Suprapubic skin (tissue), 4 donors: ENCODE data around the gene ELL. TPM values are rescaled to one million over a fixed set of nuclear protein-coding genes. Genes with fewer than 3 reads are reported as not detected.
A peak's percentile ranks its signal among the peaks of the same experiment; 100 is the strongest.

ENCODE experiments used
- DNase-seq, 2 donors: peaks; one replicate each; pipeline ENCODE4 v3.0.0-alpha.2; 2019; ENCODE audit warnings: low spot score in 2 of 2
- H3K27ac ChIP-seq: fragments of 200-600 bp; sonication (generic); one replicate; pipeline ENCODE4 v1.5.1; 2019
- H3K27me3 ChIP-seq: fragments of 200-600 bp; sonication (generic); one replicate; pipeline ENCODE4 v1.5.1; 2019
- H3K36me3 ChIP-seq: fragments of 200-600 bp; sonication (generic); one replicate; pipeline ENCODE4 v1.5.1; 2019
- H3K4me1 ChIP-seq: fragments of 200-600 bp; sonication (generic); one replicate; pipeline ENCODE4 v1.5.1; 2019
- H3K4me3 ChIP-seq: fragments of 200-600 bp; sonication (generic); one replicate; pipeline ENCODE4 v1.5.1; 2019; ENCODE audit warnings: mild to moderate bottlenecking
- H3K9me3 ChIP-seq: fragments of 200-600 bp; sonication (generic); one replicate; pipeline ENCODE4 v1.5.1; 2019
- EP300 ChIP-seq: sonication (generic); formaldehyde crosslinking; IDR thresholded peaks from one replicate; pipeline ENCODE4 v1.6.1; 2017; ENCODE audit warnings: antibody characterized with exemption
- POLR2A ChIP-seq, 2 donors: fragments of 450-650 bp; IDR thresholded peaks; one replicate each; pipeline ENCODE4 v1.6.1; 2017; ENCODE audit warnings: antibody characterized with exemption in 2 of 2, mild to moderate bottlenecking in 2 of 2, moderate library complexity in 2 of 2
- POLR2AphosphoS5 ChIP-seq, 3 donors: sonication (generic); formaldehyde crosslinking; IDR thresholded peaks; one replicate each; pipeline ENCODE4 v1.6.1; 2017; ENCODE audit warnings: antibody characterized with exemption in 3 of 3
- WGBS: methylation state at CpG from one replicate; pipeline ENCODE4 v1.1.5; 2018; 5-methylcytosine and 5-hydroxymethylcytosine counted together
- total RNA-seq, 4 donors: library from RNA; depleted of rRNA; stranded (reverse); fragments of >200 nt; gene quantifications; one replicate each; pipeline ENCODE4 v1.1.0, GENCODE V29; 2016
- TF ChIP-seq, protein P1 (sequence below), 2 donors: fragments of 200-600 bp in 1 of 2; fragments of 450-650 bp in 1 of 2; sonication (generic) in 1 of 2; IDR thresholded peaks; one replicate each; pipeline ENCODE4 v1.5.1; 2016 to 2019; ENCODE audit warnings: antibody characterized with exemption in 2 of 2, mild to moderate bottlenecking in 1 of 2, moderate library complexity in 1 of 2

Gene ELL
- total RNA-seq, 4 donors from 2014 or later = 27.0 to 59.5 (median 36.9) TPM

DNA sequence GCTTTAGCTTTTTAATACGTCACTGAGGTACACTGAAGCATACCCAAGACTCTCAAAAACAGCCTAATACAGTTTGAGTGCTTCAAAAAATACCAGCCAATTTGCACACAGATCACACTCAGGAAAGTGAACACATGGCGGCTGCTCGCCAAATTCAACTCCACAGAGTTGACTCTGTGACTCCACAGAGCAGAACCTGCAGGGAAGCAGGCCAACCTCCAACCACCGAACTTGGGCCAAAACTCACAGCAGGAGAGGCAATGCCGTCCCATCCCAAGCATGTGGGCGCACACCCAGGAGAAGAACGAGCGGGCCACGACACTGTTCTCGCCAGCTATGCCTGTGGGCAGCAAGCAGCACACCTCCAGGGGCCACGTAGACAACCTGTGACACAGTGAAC, 21.1 kb downstream of the ELL start:
- H3K27ac ChIP-seq = peak overlapping the region; percentile 33
- peaks cover 92% of the 10 kb centered on the region for H3K4me1 ChIP-seq

DNA sequence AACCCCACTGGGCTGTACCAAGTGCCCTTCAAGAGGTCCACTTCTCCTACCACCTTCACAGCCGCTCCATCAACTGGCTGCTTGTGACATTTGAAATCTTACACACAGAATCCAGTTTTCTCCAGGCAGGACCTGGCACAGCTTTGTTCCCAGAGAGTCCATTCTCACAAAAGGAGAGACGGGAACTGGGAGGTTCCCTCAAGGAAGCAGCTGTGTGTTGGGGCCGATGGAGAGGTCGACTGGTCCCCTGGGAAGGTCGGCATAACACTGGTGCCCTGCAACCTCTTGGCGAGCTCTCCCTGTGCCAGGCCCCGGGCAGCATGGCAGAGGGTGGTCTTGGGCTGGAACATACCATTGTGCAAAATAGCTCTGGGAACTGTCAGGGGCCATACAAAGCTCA, 21.5 kb downstream of the ELL start:
- DNase-seq = no peak

More for the DNA sequence above, 21.1 kb downstream of the ELL start:
- H3K4me3 ChIP-seq = no peak overlapping the region
- no peaks in the 10 kb centered on the region for H3K27me3 ChIP-seq
- no peak for DNase-seq
- TF ChIP-seq, protein P1, sequence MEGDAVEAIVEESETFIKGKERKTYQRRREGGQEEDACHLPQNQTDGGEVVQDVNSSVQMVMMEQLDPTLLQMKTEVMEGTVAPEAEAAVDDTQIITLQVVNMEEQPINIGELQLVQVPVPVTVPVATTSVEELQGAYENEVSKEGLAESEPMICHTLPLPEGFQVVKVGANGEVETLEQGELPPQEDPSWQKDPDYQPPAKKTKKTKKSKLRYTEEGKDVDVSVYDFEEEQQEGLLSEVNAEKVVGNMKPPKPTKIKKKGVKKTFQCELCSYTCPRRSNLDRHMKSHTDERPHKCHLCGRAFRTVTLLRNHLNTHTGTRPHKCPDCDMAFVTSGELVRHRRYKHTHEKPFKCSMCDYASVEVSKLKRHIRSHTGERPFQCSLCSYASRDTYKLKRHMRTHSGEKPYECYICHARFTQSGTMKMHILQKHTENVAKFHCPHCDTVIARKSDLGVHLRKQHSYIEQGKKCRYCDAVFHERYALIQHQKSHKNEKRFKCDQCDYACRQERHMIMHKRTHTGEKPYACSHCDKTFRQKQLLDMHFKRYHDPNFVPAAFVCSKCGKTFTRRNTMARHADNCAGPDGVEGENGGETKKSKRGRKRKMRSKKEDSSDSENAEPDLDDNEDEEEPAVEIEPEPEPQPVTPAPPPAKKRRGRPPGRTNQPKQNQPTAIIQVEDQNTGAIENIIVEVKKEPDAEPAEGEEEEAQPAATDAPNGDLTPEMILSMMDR (IDR thresholded peaks at IDR 0.05) = no peak
- TF ChIP-seq POLR2AphosphoS5 (IDR thresholded peaks at IDR 0.05) (no peak), EP300 (no peak), POLR2A (IDR thresholded peaks at IDR 0.05) (no peak)
- H3K9me3 ChIP-seq = no peaks in the 10 kb centered on the region
- 38% methylated on average over 9 of the region's 11 CpGs for WGBS
- H3K36me3 ChIP-seq = no peaks in the 10 kb centered on the region

DNA sequence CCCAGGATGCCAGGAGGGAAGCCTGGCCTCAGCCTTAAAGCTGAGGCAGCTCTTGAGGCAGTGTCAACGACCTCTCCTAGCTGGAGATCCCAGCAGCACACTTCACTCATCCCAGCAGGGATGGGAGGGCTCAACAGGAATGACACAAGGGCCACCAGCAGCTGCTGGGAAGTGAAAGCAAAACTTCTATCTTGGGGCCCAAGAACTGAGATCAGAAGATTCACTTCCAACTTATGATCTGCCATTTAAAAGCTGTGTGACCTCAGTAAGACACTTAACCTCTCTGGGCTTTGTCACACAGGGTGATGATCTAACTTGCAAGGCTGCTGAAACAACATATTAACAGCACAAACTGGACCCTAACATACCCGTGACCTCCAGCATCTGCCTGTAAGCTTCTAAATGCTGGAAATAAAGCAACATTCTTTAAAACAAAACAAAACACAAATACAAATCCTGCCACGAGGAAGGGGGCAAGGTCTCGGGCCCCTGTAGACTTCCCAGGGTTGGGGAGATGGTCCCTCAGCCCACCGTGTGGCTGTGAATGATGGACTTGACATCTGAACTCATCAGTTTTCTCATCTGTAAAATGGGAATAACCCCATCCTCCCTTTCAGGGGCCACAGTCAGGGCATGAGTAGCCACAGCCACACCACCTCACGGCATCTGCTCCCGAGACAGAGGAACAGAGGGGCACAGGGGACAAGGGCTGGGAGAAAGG, 22.7 kb downstream of the ELL start:
- no peaks in the 10 kb centered on the region for H3K9me3 ChIP-seq
- peaks cover 92% of the 10 kb centered on the region for H3K4me1 ChIP-seq
- no peak for DNase-seq
- no peaks in the 10 kb centered on the region for H3K36me3 ChIP-seq
- TF ChIP-seq EP300 (no peak), POLR2A (IDR thresholded peaks at IDR 0.05) (no peak), POLR2AphosphoS5 (IDR thresholded peaks at IDR 0.05) (no peak)
- TF ChIP-seq, protein P1 (IDR thresholded peaks at IDR 0.05) = no peak
- no peaks in the 10 kb centered on the region for H3K27me3 ChIP-seq
- no peak overlapping the region for H3K27ac ChIP-seq
- no peak overlapping the region for H3K4me3 ChIP-seq
- WGBS = 81% methylated on average over 7 of the region's 7 CpGs

More for the DNA sequence above, 21.5 kb downstream of the ELL start:
- Histone ChIP-seq H3K36me3 (no peaks in the 10 kb centered on the region), H3K4me1 (peaks cover 92% of the 10 kb centered on the region), H3K27ac (peak overlapping the region; percentile 33), H3K9me3 (no peaks in the 10 kb centered on the region), H3K27me3 (no peaks in the 10 kb centered on the region), H3K4me3 (no peak overlapping the region)
- WGBS = 93% methylated on average over 3 of the region's 7 CpGs
- TF ChIP-seq, protein P1 (IDR thresholded peaks at IDR 0.05) = no peak

DNA sequence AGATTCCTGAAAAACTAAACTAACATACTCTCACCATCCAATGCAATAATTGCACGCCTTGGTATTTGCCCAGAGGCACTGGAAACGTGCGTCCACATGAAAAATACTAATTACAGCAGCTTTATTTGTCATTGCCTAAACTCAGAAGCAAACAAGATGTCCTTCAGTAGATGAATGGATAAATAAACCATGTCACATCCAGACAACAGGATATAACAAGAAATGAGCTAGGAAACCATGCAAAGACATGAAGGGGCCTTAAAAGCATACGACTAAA, 25.0 kb downstream of the ELL start:
- Histone ChIP-seq H3K9me3 (no peaks in the 10 kb centered on the region), H3K4me3 (no peak overlapping the region), H3K27me3 (no peaks in the 10 kb centered on the region), H3K36me3 (no peaks in the 10 kb centered on the region), H3K27ac (peak overlapping the region; percentile 64), H3K4me1 (peaks cover 79% of the 10 kb centered on the region)
- DNase-seq = no peak
- 59% methylated on average over 4 of the region's 4 CpGs for WGBS
- TF ChIP-seq POLR2A (IDR thresholded peaks at IDR 0.05) (no peak), EP300 (no peak)
- TF ChIP-seq, protein P1 (IDR thresholded peaks at IDR 0.05) = no peak

GRCh38 chr19:18496167-18496979, 25.5 kb downstream of the ELL start:
- 52% methylated on average over 11 of the region's 11 CpGs for WGBS
- DNase-seq = no peak
- Histone ChIP-seq H3K9me3 (no peaks in the 10 kb centered on the region), H3K36me3 (no peaks in the 10 kb centered on the region), H3K4me1 (peaks cover 74% of the 10 kb centered on the region), H3K27ac (peak overlapping the region; percentile 64), H3K4me3 (no peak overlapping the region), H3K27me3 (no peaks in the 10 kb centered on the region)
- TF ChIP-seq POLR2AphosphoS5 (IDR thresholded peaks at IDR 0.05) (no peak), POLR2A (IDR thresholded peaks at IDR 0.05) (no peak)
